ENCODE measurements around the gene RESP18. TPM values are rescaled to one million over a fixed set of nuclear protein-coding genes. Genes with fewer than 3 reads are reported as not detected.
A peak's percentile ranks its signal among the peaks of the same experiment; 100 is the strongest.

Gene RESP18
- total and polyA plus RNA-seq, 2 donors (not counting 1 experiment from before 2014, with no cell fraction given): not detected

DNA sequence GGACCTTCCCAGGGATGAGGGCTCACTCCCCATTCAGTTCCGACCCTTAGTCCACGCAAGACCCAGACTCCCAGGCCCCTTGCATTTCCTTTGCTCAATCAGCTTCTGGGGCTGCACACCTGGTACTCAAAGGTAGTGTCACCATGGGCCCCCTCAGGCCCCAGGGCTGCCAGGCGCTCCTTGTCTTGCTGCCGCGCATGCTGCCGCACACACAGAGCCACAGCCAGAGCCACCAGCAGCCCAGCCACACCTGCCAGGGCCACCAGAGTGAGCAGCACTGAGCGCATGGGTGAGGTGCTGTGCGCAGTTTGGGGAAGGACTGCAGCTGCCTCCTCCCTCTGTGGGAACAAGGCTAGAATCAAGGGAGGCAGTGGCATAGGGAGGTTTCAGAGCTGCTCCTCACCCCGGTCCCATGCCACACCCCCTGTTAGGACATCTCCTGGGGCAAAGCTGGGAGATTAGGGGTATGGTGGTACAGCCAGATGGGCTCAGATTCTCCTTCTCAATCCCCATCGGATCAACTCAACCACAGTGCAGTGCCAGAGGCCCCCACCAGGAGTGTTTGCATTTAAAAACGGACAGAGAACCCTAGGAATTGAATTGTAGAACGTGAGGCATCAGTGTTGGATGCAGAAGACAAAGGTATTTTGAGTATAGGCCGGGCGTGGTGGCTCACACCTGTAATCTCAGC lies 34.6 kb downstream of the RESP18 start:
- H3K79me2 ChIP-seq (ENCODE audit: control insufficient read depth, insufficient read depth, low read length): no peaks in the 10 kb centered on the region
- POLR2A ChIA-PET: interaction anchor here (0.6 to 1.1 kb wide), 2 partner anchors 20 to 90 kb away, joined by 3 to 4 read pairs; partner anchors contain the start of gene DNPEP
- H3K27ac ChIP-seq (ENCODE audit: low read length in 2 of 2): no peak overlapping the region
- TF ChIP-seq, protein P1, sequence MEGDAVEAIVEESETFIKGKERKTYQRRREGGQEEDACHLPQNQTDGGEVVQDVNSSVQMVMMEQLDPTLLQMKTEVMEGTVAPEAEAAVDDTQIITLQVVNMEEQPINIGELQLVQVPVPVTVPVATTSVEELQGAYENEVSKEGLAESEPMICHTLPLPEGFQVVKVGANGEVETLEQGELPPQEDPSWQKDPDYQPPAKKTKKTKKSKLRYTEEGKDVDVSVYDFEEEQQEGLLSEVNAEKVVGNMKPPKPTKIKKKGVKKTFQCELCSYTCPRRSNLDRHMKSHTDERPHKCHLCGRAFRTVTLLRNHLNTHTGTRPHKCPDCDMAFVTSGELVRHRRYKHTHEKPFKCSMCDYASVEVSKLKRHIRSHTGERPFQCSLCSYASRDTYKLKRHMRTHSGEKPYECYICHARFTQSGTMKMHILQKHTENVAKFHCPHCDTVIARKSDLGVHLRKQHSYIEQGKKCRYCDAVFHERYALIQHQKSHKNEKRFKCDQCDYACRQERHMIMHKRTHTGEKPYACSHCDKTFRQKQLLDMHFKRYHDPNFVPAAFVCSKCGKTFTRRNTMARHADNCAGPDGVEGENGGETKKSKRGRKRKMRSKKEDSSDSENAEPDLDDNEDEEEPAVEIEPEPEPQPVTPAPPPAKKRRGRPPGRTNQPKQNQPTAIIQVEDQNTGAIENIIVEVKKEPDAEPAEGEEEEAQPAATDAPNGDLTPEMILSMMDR (IDR thresholded peaks at IDR 0.05): no peak
- no peak for TF ChIP-seq EZH2 (IDR thresholded peaks at IDR 0.05; ENCODE audit: borderline replicate concordance, insufficient read depth, low read depth, low read length, poor library complexity, severe bottlenecking)
- no peaks in the 10 kb centered on the region for H3K9me3 ChIP-seq (ENCODE audit: control extremely low read depth in 1 of 3, control insufficient read depth in 2 of 3, insufficient read depth in 1 of 3, low read length in 2 of 3)
- Mint-ChIP-seq H3K4me1 (peaks cover 16% of the 10 kb centered on the region), H3K27me3 (peaks cover 18% of the 10 kb centered on the region), H3K27ac (no peak overlapping the region), H3K4me3 (no peak overlapping the region), H3K9me3 (ENCODE audit: insufficient read depth) (no peaks in the 10 kb centered on the region)
- no peak overlapping the region for H2AFZ ChIP-seq (ENCODE audit: insufficient read depth, low read depth, low read length, poor library complexity, severe bottlenecking)
- no peaks in the 10 kb centered on the region for H3K36me3 ChIP-seq (replicated peaks in 1 of 2; ENCODE audit: control extremely low read depth in 1 of 2, control insufficient read depth in 1 of 2, extremely low read depth in 1 of 2, insufficient read depth in 2 of 2, low read length in 1 of 2)
- intact Hi-C loops (cut with micrococcal nuclease): loop anchor here (1.0 to 5.0 kb wide), 5 partner anchors 44 to 240 kb away; partner anchors contain the start of genes DNPEP and NHEJ1
- ATAC-seq (ENCODE audit: low read depth) (no peak), DNase-seq (peak; percentile 20)
- H3K4me1 ChIP-seq (ENCODE audit: control insufficient read depth in 2 of 2, insufficient read depth in 2 of 2, low read length in 2 of 2): peaks cover 14 to 19% of the 10 kb centered on the region in 2 donors
- no peak overlapping the region for H3K9ac ChIP-seq (ENCODE audit: low read length)
- no peak overlapping the region for H3K4me2 ChIP-seq (replicated peaks; ENCODE audit: low read depth, low read length, poor library complexity, severe bottlenecking)
- CTCF ChIA-PET: interaction anchor here (0.9 to 10.3 kb wide), 11 partner anchors 20 to 239 kb away, joined by 3 to 136 read pairs (median 6); partner anchors contain the start of genes CNPPD1, DNAJB2, NHEJ1 and SLC23A3
- 93% methylated on average over 12 of the region's 14 CpGs for WGBS (ENCODE audit: insufficient coverage)
- no peak overlapping the region for H3K4me3 ChIP-seq (ENCODE audit: control extremely low read depth in 1 of 5, extremely low read depth in 1 of 5, insufficient read depth in 1 of 5, low read depth in 2 of 5, low read length in 4 of 5)
- H3K27me3 ChIP-seq (replicated peaks in 1 of 4; ENCODE audit: control extremely low read depth in 1 of 4, control insufficient read depth in 3 of 4, insufficient read depth in 4 of 4, low read length in 3 of 4): peaks cover 0 to 16% (median 1%) of the 10 kb centered on the region in 4 experiments
- H4K20me1 ChIP-seq (ENCODE audit: control insufficient read depth, insufficient read depth, low read length, poor library complexity, severe bottlenecking): no peaks in the 10 kb centered on the region
